Activated naive CD8-positive, alpha-beta T cell (primary cell): ENCODE results near the gene PCARE.
A peak's percentile ranks its signal among the peaks of the same experiment; 100 is the strongest.

Source experiments
- H3K27ac Mint-ChIP-seq: one replicate; pipeline ENCODE4 v1.8.0; 2021; ENCODE audit warnings: mixed read lengths
- H3K27me3 Mint-ChIP-seq: one replicate; pipeline ENCODE4 v1.8.0; 2021; ENCODE audit warnings: mixed read lengths
- H3K36me3 Mint-ChIP-seq: one replicate; pipeline ENCODE4 v1.8.0; 2021; ENCODE audit warnings: mixed read lengths
- H3K4me1 Mint-ChIP-seq: one replicate; pipeline ENCODE4 v1.8.0; 2021; ENCODE audit warnings: low read depth, mixed read lengths
- H3K4me3 Mint-ChIP-seq: one replicate; pipeline ENCODE4 v1.8.0; 2021; ENCODE audit warnings: mild to moderate bottlenecking, mixed read lengths
- H3K9me3 Mint-ChIP-seq: one replicate; pipeline ENCODE4 v1.8.0; 2021; ENCODE audit warnings: low read depth, mixed read lengths

PCARE gene

GRCh38 chr2:29061616-29062015 lies 12.7 kb downstream of the PCARE start:
- Mint-ChIP-seq H3K4me1 (peaks cover 11% of the 10 kb centered on the region), H3K9me3 (no peaks in the 10 kb centered on the region), H3K27me3 (no peaks in the 10 kb centered on the region), H3K4me3 (no peak overlapping the region), H3K36me3 (no peaks in the 10 kb centered on the region), H3K27ac (no peak overlapping the region)

GRCh38 chr2:29061176-29061575 lies 13.1 kb downstream of the PCARE start:
- Mint-ChIP-seq H3K4me3 (no peak overlapping the region), H3K4me1 (peaks cover 11% of the 10 kb centered on the region), H3K27ac (no peak overlapping the region), H3K27me3 (no peaks in the 10 kb centered on the region), H3K36me3 (no peaks in the 10 kb centered on the region), H3K9me3 (no peaks in the 10 kb centered on the region)

GRCh38 chr2:29060441-29060840 lies 13.9 kb downstream of the PCARE start:
- H3K27ac Mint-ChIP-seq, result no peak overlapping the region
- H3K4me1 Mint-ChIP-seq, result peaks cover 11% of the 10 kb centered on the region
- H3K9me3 Mint-ChIP-seq, result no peaks in the 10 kb centered on the region
- no peak overlapping the region for H3K4me3 Mint-ChIP-seq
- no peaks in the 10 kb centered on the region for H3K27me3 Mint-ChIP-seq
- no peaks in the 10 kb centered on the region for H3K36me3 Mint-ChIP-seq

GRCh38 chr2:29059624-29060023 lies 14.7 kb downstream of the PCARE start:
- Mint-ChIP-seq H3K9me3 (no peaks in the 10 kb centered on the region), H3K27ac (peak overlapping the region; percentile 78), H3K27me3 (no peaks in the 10 kb centered on the region), H3K36me3 (no peaks in the 10 kb centered on the region), H3K4me3 (no peak overlapping the region), H3K4me1 (peaks cover 11% of the 10 kb centered on the region)

- Mint-ChIP-seq H3K36me3 (no peaks in the 10 kb centered on the region), H3K4me3 (no peak overlapping the region), H3K4me1 (peaks cover 11% of the 10 kb centered on the region), H3K9me3 (no peaks in the 10 kb centered on the region), H3K27ac (no peak overlapping the region), H3K27me3 (no peaks in the 10 kb centered on the region)
Observed at GRCh38 chr2:29057006-29057405, 17.3 kb downstream of the PCARE start.

- no peaks in the 10 kb centered on the region for H3K36me3 Mint-ChIP-seq
- H3K4me3 Mint-ChIP-seq, result no peak overlapping the region
- no peaks in the 10 kb centered on the region for H3K27me3 Mint-ChIP-seq
- H3K4me1 Mint-ChIP-seq, result peaks cover 11% of the 10 kb centered on the region
- no peaks in the 10 kb centered on the region for H3K9me3 Mint-ChIP-seq
- no peak overlapping the region for H3K27ac Mint-ChIP-seq
Observed at GRCh38 chr2:29056452-29056851, 17.9 kb downstream of the PCARE start.

- Mint-ChIP-seq H3K27me3 (no peaks in the 10 kb centered on the region), H3K36me3 (no peaks in the 10 kb centered on the region), H3K4me3 (no peak overlapping the region), H3K4me1 (peaks cover 11% of the 10 kb centered on the region), H3K27ac (no peak overlapping the region), H3K9me3 (no peaks in the 10 kb centered on the region)
Observed at GRCh38 chr2:29055601-29056000, 18.7 kb downstream of the PCARE start.

GRCh38 chr2:29054430-29054829 lies 19.9 kb downstream of the PCARE start:
- Mint-ChIP-seq H3K4me3 (no peak overlapping the region), H3K27me3 (no peaks in the 10 kb centered on the region), H3K9me3 (no peaks in the 10 kb centered on the region), H3K36me3 (no peaks in the 10 kb centered on the region), H3K4me1 (peaks cover 2% of the 10 kb centered on the region), H3K27ac (no peak overlapping the region)

GRCh38 chr2:29053670-29054400 lies 20.5 kb downstream of the PCARE start:
- Mint-ChIP-seq H3K4me1 (no peaks in the 10 kb centered on the region), H3K9me3 (no peaks in the 10 kb centered on the region), H3K36me3 (no peaks in the 10 kb centered on the region), H3K27me3 (no peaks in the 10 kb centered on the region), H3K4me3 (no peak overlapping the region), H3K27ac (no peak overlapping the region)

GRCh38 chr2:29053223-29053622 lies 21.1 kb downstream of the PCARE start:
- Mint-ChIP-seq H3K4me3 (no peak overlapping the region), H3K27ac (no peak overlapping the region), H3K9me3 (no peaks in the 10 kb centered on the region), H3K27me3 (no peaks in the 10 kb centered on the region), H3K4me1 (no peaks in the 10 kb centered on the region), H3K36me3 (no peaks in the 10 kb centered on the region)

- Mint-ChIP-seq H3K4me3 (no peak overlapping the region), H3K4me1 (no peaks in the 10 kb centered on the region), H3K36me3 (no peaks in the 10 kb centered on the region), H3K9me3 (no peaks in the 10 kb centered on the region), H3K27ac (no peak overlapping the region), H3K27me3 (no peaks in the 10 kb centered on the region)
Observed at GRCh38 chr2:29052807-29053206, 21.5 kb downstream of the PCARE start.

GRCh38 chr2:29051730-29052129 lies 22.6 kb downstream of the PCARE start:
- H3K4me1 Mint-ChIP-seq, result no peaks in the 10 kb centered on the region
- no peak overlapping the region for H3K4me3 Mint-ChIP-seq
- no peaks in the 10 kb centered on the region for H3K27me3 Mint-ChIP-seq
- H3K27ac Mint-ChIP-seq, result no peak overlapping the region
- H3K36me3 Mint-ChIP-seq, result no peaks in the 10 kb centered on the region
- H3K9me3 Mint-ChIP-seq, result no peaks in the 10 kb centered on the region

GRCh38 chr2:29050591-29050990 lies 23.7 kb downstream of the PCARE start:
- Mint-ChIP-seq H3K9me3 (no peaks in the 10 kb centered on the region), H3K4me1 (no peaks in the 10 kb centered on the region), H3K4me3 (no peak overlapping the region), H3K27me3 (no peaks in the 10 kb centered on the region), H3K36me3 (no peaks in the 10 kb centered on the region), H3K27ac (no peak overlapping the region)

- H3K4me1 Mint-ChIP-seq, result no peaks in the 10 kb centered on the region
- H3K27ac Mint-ChIP-seq, result no peak overlapping the region
- no peaks in the 10 kb centered on the region for H3K36me3 Mint-ChIP-seq
- H3K4me3 Mint-ChIP-seq, result no peak overlapping the region
- no peaks in the 10 kb centered on the region for H3K9me3 Mint-ChIP-seq
- no peaks in the 10 kb centered on the region for H3K27me3 Mint-ChIP-seq
Observed at GRCh38 chr2:29047083-29047845, 27.1 kb downstream of the PCARE start.

GRCh38 chr2:29046321-29046720 lies 28.0 kb downstream of the PCARE start:
- H3K4me3 Mint-ChIP-seq, result no peak overlapping the region
- H3K27ac Mint-ChIP-seq, result no peak overlapping the region
- no peaks in the 10 kb centered on the region for H3K9me3 Mint-ChIP-seq
- H3K36me3 Mint-ChIP-seq, result no peaks in the 10 kb centered on the region
- H3K27me3 Mint-ChIP-seq, result no peaks in the 10 kb centered on the region
- no peaks in the 10 kb centered on the region for H3K4me1 Mint-ChIP-seq

- no peak overlapping the region for H3K4me3 Mint-ChIP-seq
- no peak overlapping the region for H3K27ac Mint-ChIP-seq
- no peaks in the 10 kb centered on the region for H3K27me3 Mint-ChIP-seq
- no peaks in the 10 kb centered on the region for H3K4me1 Mint-ChIP-seq
- H3K36me3 Mint-ChIP-seq, result no peaks in the 10 kb centered on the region
- H3K9me3 Mint-ChIP-seq, result no peaks in the 10 kb centered on the region
Observed at GRCh38 chr2:29044459-29044858, 29.9 kb downstream of the PCARE start.
